GM23248 (cell line): ENCODE results near the gene AP3S1.

Experiments
- EZH2 ChIP-seq: fragments of 200-600 bp; sonication (generic); IDR thresholded peaks from 2 replicates; pipeline ENCODE4 v1.6.1; 2018; ENCODE audit warnings: antibody characterized with exemption, mild to moderate bottlenecking; ENCODE audit not compliant: insufficient read depth, poor library complexity, severe bottlenecking
- EZH2phosphoT487 ChIP-seq: fragments of 200-600 bp; sonication (generic); IDR thresholded peaks from 2 replicates; pipeline ENCODE4 v1.6.1; 2018; ENCODE audit warnings: antibody characterized with exemption, moderate library complexity, mild to moderate bottlenecking, low read depth; ENCODE audit not compliant: insufficient read depth

GRCh38 chr5:115857626-115858349, 16.1 kb downstream of the AP3S1 start:
- TF ChIP-seq EZH2phosphoT487 (no peak), EZH2 (no peak)
